Stimulated activated CD4-positive, alpha-beta T cell treated with anti-CD3 and anti-CD28 coated beads, Interleukin-4, amount 100 ng/mL, for 1 hour (primary cell): ENCODE measurements around the gene ZNF593.

Experiments used
- DNase-seq: peaks from one replicate; pipeline ENCODE4 v3.0.0-alpha.2; 2020

Gene ZNF593

DNA sequence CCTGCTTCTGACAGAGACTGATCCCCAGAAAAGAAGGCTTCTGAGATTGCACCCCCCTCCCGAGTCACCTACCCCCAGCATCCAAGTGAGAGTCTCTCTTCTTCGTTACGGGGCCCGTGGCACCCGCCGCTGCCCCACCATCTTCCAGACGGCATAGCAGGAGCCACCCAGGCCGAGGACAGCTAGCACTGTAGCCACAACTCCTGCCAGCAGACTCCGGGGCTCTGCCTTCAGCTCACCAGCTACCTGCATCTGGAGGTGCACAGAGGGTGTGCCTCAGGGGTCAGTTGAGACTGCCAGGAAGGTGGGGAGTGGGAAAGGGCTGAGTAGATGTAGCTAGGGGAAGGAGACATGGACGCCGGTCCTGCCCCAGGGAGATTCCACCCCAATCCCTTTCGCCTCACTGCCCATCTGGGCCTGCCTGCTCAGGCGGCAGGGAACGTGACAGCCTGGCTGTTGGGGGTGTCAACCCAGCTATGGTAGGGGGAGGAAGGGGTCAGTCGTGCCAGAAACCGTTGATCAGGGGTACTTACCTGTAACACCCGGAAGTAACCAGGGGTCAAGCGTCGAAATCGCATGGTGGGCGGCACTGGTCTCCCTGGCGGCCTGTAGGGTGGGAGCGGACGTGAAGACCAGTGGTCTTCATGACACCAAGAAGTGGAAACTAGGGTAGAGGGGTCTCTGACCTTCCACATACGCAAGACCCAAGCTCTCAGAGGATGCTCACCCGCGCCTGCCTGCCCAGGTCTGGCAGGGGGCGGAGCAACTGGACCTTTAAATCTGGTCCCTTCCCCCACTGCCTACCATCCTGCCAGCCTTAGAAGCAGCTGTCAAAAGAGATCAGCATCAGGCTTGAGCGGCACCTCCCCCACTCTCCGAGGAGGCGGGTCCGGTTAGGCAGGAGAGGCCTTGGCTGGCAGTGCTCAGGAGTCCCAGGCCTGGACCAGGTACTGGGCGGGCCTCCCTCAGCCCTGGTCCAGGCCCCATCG lies 1.7 kb downstream of the ZNF593 start, which contains the start of gene ZNF593OS:
Gene ZNF593OS, minus strand, starts transcription at position 749 of the 989 bp plus-strand sequence. Its CDS starts 171 bp downstream, at position 578.
- DNase-seq, result no peak

DNA sequence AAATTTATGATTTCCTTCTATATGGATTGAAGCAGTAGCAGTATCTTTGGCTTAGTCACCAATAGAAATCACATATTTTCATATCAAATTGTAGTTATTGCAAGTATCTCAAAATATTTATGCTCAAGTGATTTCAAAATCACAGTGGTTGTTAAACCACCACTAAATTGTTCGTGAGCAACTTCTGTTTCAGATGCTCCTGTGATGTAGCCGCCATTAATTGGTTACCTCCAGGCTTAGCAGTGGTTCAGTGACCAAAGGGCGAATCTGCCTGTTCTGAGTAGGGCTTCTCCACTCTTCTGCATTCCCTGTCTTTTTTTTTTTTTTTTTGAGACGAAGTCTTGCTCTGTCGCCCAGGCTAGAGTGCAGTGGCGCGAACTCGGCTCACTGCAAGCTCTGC lies 5.6 kb downstream of the ZNF593 start:
- no peak for DNase-seq

DNA sequence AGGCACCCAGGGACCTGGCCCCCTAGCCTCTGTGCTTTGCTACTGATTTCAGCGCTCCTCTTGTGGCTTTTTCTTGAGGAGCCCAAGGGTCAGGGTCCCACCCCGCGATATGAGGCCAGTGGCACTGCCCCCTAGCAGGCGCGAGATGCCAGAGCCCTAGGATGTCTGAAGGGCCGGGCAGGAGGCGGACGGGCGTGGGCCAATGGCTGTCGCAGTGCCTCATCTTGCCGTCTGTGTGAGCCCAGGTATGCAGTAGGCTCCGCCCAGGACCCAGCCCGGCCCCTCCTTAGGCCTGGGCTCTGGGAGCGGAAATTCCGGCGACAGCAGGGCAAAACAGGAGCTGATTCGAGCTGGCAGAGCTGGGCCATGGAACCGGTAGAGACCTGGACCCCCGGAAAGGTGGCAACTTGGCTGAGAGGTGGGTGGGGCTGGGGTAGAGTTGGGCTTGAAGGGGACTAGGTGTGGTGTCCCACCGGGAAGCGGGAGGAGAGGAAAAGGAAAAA lies 7.5 kb downstream of the ZNF593 start, which contains the start of gene CNKSR1:
Gene CNKSR1, plus strand, starts transcription at position 310 of the 503 bp plus-strand sequence. Its CDS starts 57 bp downstream, at position 367.
- no peak for DNase-seq

DNA sequence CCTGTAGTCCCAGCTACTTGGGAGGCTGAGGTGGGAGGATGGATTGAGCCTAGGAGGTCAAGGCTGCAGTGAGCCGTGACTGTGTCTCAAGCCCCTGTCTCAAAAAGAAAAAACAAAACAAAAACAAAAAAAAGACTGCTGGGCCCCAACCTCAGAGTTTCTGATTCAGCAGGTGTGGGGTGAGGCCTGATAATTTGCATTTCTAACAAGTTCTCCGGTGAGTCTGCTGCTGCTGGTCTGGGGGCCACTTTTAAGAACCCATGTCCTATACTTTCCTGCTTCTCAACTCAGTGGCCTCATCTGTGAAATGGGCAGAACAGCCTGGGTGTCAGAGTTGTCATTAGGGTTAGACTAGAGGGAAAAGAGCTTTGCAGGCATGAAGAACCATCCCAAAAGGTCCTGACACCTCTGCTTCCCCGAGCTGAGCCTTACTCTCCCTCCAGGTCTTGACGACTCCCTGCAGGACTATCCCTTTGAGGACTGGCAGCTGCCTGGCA lies 10.3 kb downstream of the ZNF593 start:
- no peak for DNase-seq

DNA sequence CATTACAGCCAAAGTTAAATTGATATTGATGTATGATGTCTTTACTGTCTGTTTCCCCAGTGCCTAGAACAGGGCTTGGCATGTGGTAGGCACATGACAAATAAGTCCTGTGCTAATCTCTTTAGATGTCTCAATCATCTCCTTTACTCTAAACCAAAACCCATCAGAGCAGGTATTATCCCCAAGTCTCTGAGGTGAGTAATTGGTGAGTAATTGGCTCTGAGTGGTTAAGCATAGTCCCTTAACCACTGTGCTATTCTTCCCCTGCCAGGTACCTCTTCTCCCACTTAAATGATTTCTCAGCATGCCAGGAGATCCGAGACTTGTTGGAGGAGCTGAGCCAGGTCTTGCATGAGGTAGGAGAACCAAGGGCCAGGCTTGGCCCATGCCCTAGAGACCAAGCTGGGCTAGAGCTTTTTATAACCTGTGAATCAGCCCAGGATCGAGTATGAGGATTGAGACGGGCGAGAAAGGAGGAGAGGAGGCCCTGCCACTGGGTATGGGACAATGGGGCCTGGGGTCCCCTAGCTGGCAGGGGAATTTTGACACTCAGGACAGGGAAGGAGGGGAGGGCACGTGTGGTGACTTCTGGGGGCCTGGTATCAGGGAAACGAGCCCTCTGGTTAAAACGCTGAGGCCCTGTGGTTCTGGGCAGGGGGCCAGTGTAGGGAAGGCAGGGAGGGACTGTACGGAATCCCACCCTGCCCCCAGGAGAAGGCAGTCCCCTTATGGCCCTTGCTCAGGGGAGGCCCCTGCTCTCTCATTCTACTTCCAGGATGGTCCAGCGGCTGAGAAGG lies 12.1 kb downstream of the ZNF593 start:
- DNase-seq, result no peak

DNA sequence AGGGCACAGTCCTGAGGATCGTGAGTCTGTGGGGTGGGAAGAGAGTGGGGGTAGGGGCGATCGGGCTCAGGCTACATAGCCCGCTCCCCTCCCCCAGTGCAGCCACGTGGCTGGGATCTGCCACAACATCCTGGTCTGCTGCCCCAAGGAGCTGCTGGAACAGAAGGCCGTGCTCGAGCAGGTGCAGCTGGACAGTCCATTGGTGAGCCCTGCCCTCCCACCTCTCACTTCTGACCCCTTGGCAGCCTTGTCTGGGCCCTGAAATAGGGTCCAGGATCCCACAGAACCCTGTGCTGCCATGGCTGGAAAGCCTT lies 12.6 kb downstream of the ZNF593 start:
- DNase-seq, result no peak

DNA sequence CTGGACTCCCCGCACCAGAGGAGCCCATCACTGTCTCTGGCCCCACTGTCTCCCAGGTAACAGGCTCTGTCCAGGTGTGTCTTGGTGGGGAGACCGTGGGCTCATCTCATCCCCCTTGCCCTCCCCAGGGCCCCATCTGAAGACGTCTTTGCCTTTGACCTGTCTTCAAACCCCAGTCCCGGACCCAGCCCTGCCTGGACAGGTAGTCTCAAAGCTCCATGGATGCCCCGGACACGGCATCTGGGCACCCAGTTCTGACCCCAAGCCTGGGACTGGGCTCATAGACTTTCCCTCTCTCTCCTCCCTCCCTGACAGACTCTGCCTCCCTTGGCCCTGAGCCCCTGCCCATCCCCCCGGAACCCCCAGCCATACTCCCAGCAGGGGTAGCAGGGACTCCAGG lies 14.4 kb downstream of the ZNF593 start:
- DNase-seq, result no peak

DNA sequence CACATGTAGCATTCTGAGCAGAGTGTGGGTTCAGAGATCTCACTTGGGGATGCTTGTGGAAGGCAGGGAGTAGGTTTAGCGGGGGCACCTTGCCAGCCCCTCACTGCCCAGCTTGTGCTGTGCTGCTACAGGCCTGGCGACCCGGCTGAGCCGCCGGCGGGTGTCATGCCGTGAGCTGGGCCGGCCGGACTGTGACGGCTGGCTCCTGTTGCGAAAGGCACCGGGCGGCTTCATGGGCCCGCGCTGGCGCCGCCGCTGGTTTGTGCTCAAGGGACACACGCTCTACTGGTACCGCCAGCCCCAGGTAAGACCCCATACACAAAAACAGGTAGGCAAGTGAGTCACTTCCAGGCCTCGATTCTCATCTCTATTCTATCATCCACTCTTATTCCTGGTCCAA lies 15.2 kb downstream of the ZNF593 start:
- no peak for DNase-seq

DNA sequence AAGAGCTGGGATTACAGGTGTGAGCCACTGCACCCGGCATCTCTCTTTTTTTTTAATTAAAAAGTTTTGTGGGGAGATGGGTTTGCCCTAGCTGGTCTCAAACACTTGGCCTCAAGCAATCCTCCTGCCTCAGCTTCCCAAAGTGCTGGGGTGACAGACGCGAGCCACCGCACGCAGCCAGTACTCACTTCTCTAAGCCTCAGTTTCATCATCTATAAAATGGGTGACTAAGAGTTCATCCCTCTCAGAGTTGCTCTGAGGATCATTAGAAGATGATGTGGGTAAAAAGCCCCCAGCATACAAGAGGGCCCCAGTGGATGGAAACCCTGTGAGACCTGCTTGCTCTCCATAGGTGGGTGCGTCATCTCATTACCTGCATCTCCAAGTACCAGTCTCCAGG lies 18.2 kb downstream of the ZNF593 start:
- no peak for DNase-seq

DNA sequence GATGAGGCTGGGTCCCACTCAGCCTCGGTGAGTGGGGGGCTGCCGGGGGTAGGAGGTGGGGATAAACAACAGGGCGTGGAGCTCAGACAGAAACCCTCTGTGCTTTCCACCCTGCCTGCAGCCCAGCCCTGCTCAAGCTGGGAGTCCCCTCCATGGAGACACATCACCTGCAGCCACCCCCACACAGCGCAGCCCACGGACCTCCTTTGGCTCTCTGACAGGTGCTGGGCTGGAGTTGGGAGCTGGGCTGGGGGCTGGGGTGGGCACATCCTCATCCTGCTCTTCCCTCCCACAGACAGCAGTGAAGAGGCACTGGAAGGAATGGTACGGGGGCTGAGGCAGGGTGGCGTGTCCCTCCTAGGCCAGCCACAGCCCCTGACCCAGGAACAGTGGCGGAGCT lies 18.8 kb downstream of the ZNF593 start:
- DNase-seq, result no peak

DNA sequence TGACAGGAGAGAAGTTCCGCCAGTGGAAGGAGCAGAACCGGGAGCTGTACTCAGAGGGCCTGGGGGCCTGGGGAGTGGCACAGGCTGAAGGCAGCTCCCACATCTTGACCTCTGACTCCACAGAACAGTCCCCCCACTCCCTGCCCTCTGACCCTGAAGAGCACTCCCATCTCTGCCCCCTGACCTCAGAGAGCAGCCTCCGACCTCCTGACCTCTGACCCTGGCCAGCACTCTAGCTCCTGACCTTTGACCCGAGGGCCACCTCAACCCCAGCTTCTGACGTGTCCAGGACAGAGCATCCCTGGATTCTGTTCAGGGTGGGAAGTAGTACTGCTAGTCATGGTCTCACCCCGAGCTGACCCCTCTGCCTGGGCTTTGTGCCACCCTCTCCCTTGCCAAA lies 19.6 kb downstream of the ZNF593 start:
- DNase-seq, result no peak

DNA sequence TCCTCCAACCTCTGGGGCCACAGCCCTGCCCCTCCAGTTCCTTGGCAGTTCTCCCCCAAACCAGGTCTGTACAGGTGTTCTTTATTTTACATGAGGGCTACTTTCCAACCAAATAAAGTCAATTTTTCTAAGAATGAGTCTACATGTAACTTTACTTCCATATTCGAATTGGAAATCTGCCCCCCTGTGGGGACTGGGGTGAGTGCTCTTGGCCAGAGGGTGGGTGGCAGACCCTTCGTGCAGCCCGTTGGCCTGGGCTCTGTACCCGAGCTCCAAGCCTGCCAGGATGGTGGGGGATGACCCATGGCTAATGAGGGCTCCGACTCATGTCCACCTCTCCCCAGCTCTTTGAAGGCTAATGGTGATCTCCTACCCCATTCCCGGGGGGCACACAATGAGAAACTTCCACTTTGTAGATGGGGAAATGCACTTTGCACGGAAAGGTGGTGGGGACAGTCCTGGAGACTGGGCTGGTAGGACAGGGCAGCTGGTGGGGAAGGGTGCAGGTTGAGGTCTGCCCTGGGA lies 20.1 kb downstream of the ZNF593 start:
- no peak for DNase-seq

DNA sequence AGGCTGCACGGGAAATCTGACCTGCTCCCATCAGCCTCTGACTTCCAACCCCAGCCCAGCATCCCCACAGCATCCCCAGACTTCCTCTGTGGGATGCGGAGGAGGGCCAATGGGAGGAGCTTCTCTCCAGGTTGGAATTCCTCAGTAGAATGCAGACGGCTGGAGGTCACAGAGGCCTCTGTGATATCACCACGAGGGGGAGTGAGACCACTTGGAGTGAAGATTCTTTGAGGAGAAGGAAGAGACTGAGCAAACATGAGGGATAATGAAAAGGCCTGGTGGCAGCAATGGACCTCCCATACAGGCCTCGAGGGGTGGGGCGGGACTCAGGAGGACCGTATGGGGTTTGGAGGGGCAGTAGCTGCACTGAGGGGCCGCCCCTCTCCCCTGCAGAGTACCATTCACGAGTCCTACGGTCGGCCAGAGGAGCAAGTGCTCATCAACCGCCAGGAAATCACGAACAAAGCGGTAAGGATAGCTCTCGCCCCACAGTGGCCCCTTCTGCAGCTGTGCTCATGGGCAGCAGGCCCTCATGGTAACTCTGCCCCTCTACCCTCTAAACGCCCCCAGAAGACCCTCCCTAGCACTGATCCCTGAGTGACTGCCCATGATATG lies 20.8 kb downstream of the ZNF593 start, which contains the start of gene CATSPER4:
Gene CATSPER4, plus strand, starts transcription at position 230 of the 615 bp plus-strand sequence. Its CDS starts 26 bp downstream, at position 256.
- DNase-seq, result no peak

DNA sequence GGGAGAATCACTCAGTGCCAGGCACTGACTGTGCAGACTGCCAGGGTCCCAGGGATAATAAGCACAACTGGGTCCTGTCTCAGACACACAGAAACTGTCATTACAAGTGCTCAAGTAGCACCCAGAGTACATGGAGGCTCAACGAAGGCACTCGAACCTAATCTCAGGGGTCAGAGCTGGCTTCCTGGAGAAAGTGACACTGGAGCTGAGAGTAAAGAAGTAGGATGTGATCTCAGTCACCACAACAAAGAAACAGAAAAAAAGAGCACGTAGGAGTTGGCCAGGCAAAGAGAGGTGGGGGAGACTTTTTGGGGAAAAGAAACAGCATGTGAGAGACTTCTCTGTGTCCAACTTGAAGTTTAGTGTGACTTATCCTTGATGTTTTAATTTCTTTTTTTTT lies 22.0 kb downstream of the ZNF593 start:
- no peak for DNase-seq

DNA sequence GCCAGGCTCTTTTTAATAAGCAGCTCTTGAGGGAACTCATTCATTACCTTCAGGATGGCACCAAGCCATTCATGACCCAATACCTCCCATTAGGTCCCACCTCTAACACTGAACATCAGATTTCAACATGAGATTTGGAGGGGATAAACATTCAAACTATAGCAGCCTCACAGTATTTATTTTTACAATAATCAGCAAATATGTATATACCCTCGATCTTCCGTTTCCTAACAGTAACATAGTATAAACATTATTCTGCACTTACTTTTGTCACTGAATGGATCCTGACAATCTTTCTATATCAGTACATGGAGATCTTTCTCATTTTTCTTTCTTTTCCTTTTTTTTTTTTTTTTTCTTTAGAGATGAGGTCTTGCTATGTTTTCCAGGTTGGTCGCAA lies 26.1 kb downstream of the ZNF593 start:
- no peak for DNase-seq

DNA sequence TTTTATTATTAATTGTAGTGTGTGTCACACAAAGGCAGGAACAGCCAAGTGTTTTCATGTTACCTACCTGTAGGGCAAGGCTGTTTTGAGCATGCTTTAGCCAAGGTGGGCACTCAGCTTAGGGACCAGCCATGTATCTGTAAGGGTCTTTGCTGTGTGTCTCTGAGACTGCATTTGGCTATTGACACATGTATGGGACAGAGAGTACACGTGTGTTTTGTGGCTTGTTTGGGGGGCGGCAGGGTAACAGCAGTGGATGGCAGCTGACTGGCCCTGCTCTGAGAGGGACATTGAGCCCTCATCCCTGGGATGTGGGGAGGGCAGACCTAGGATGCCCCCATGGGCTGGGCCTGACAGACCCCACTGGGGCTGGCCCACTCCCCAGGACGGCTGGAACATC lies 27.6 kb downstream of the ZNF593 start:
- no peak for DNase-seq

DNA sequence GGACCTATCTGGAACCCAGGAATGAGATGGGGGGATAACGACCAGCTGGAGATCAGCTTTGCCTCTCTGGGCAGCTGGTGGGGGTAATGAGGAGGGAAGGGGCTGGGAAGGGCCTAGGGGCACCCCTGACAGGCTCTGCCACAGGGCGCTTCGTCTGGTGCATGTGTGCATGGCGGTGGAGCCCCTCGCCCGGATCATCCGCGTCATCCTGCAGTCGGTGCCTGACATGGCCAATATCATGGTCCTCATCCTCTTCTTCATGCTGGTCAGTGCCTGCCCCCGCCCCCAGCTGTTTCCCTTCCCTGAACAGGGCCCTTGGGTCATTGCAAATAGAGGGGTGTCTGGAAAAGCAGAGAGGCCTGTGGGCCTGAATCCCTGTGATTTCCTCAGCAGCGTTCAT lies 28.1 kb downstream of the ZNF593 start:
- DNase-seq, result no peak

DNA sequence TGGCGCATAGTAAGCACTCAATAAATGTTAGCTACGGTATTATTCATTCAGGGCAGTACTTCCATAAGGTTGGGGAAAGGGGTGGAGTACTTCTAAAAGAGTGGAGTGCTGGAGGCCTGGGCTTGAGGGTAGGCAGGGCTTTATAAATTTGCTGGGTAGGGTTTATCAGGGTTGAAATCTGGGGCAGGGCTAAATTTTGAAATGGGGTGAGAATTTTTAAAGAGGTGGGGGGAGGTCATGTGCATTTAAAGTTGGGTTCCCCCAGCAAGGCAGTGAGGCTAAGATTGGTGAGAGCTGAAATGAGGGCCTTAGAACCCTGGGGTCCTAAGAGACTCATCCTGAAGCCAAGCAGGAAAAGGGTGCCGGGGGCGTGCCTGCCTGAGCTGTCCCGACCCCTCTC lies 30.7 kb downstream of the ZNF593 start:
- no peak for DNase-seq

DNA sequence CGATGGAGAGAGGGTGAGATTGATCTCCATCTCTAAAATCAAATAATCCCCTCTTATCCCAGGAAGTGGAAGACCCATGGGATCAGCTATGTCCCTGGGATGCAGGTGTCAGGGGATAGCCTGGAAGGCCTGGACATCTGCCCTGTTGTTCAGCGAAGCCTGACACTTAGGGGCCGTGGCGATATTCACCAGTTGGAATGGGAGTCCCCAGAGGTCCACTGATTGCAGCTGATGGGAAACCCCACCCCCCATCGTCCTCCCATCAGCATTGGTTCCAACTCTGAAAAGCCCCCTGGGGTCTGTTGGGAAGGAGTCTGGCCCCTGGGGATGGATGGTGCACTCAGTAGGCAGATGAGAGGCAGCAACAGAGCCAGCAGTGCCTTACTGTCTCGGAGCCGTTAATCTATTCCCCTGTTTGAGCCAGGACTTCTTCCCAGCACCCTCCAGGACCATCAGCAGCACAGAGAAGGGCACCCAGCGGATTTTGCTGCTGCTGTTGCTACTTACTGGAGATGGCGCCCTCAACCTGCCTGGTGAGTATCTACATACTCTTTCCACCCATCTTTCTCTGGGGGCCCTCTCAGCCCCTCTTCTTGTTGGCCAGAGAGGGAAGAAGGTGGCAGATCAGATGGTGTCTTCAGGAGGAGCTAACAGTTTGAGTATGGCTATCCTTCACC lies 34.1 kb downstream of the ZNF593 start:
- no peak for DNase-seq

DNA sequence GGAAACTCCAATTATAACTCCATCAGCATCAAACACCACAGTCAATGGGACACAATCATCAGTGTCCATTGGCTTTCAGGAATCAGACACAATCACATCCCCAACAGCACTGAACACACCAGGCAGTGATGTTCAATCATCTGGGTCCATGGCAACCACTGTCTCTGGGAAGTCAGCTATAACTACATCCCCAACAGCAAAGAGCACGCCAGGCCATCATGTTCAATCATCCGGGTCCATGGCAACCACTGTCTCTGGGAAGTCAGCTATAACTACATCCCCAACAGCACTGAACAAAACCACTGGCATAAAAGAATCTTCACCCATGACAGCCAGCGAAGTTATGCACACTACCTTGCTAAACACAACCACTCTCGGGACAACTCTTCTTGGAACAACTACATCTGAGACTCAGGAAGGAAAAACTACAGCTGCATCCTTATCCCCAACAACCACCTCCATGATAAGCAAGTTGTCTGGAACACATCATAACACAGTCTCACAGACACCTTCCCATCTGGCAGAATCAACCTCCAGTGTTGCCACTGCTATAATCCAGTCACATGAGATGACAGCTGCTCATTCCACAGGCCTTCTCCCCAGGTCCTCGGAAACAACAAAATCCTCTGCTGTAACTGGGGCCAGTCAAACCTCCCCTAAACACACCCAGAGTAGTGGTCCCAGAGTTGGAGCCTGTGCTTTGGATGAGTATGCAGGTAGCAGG lies 40.6 kb downstream of the ZNF593 start:
- DNase-seq, result no peak

DNA sequence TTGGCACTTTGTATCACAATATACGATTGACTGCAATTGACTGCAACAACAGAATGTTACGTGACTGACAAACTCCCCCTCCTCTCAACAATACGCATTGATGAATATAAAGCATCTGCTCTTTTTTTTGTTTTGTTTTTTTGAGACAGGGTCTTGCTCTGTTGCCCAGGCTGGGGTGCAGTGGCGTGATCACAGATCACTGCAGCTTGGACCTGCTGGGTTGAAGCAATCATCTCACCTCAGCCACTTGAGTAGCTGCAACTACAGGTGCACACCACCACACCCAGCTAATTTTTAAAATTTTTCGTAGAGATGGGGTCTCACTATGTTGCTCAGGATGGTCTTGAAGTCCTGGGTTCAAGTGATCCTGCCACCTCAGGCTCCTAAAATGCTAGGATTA lies 43.0 kb downstream of the ZNF593 start:
- no peak for DNase-seq
